Right kidney (tissue), 9 donors: ENCODE measurements around the gene RNF32.
A peak's percentile ranks its signal among the peaks of the same experiment; 100 is the strongest.

Experiments
- DNase-seq: peaks from one replicate; pipeline ENCODE4 v3.0.0-alpha.2; 2016
- long read RNA-seq, 8 donors: transcript quantifications; one replicate each; lab custom pipeline, GENCODE V29; 2026

Gene RNF32
- long read RNA-seq, donor 1 = 0 reads
- long read RNA-seq, donor 2 = 0 reads
- long read RNA-seq, donor 3 = 0 reads
- long read RNA-seq, donor 4 = 0 reads
- long read RNA-seq, donor 5 = 0 reads
- long read RNA-seq, donor 6, partial matches to known transcripts = 7 of 7 reads
- long read RNA-seq, donor 6, other reads (novel, unspliced or antisense) = 0 of 7 reads
- long read RNA-seq, donor 7 = 0 reads
- long read RNA-seq, donor 8 = 0 reads

- DNase-seq = peak; percentile 96
Observed at GRCh38 chr7:156640257-156640948, at the start of gene RNF32. RNF32 (plus strand) TSS chr7:156640774; CDS start chr7:156643878, 3,104 bp downstream.

- DNase-seq = no peak
Observed at GRCh38 chr7:156592155-156592884, 48.3 kb upstream of the RNF32 start.

GRCh38 chr7:156594283-156595080, 46.1 kb upstream of the RNF32 start:
- DNase-seq = no peak

- DNase-seq = no peak
Observed at GRCh38 chr7:156600496-156600895, 40.1 kb upstream of the RNF32 start.

- DNase-seq = no peak
Observed at GRCh38 chr7:156602283-156602682, 38.3 kb upstream of the RNF32 start.

- DNase-seq = no peak
Observed at GRCh38 chr7:156603011-156603410, 37.6 kb upstream of the RNF32 start.

- DNase-seq = no peak
Observed at GRCh38 chr7:156603629-156604028, 36.9 kb upstream of the RNF32 start.

- DNase-seq = no peak
Observed at GRCh38 chr7:156604311-156604710, 36.3 kb upstream of the RNF32 start.

GRCh38 chr7:156604836-156605695, 35.5 kb upstream of the RNF32 start:
- DNase-seq = no peak

- DNase-seq = no peak
Observed at GRCh38 chr7:156606135-156606534, 34.4 kb upstream of the RNF32 start.

GRCh38 chr7:156606691-156607331, 33.8 kb upstream of the RNF32 start:
- DNase-seq = no peak

- DNase-seq = no peak
Observed at GRCh38 chr7:156607332-156608172, 33.0 kb upstream of the RNF32 start.

- peak; percentile 45 for DNase-seq
Observed at GRCh38 chr7:156608173-156608478, 32.4 kb upstream of the RNF32 start.

- no peak for DNase-seq
Observed at GRCh38 chr7:156609010-156609877, 31.3 kb upstream of the RNF32 start.

- DNase-seq = no peak
Observed at GRCh38 chr7:156610130-156610529, 30.4 kb upstream of the RNF32 start.

- no peak for DNase-seq
Observed at GRCh38 chr7:156610601-156611000, 30.0 kb upstream of the RNF32 start.

- DNase-seq = no peak
Observed at GRCh38 chr7:156611014-156612010, 29.3 kb upstream of the RNF32 start.

- no peak for DNase-seq
Observed at GRCh38 chr7:156612930-156613329, 27.6 kb upstream of the RNF32 start.
